ENCODE data around the gene FNDC3B. TPM values are rescaled to one million over a fixed set of nuclear protein-coding genes. Genes with fewer than 3 reads are reported as not detected.

The FNDC3B gene
- total RNA-seq, 1 experiment from 2014 or later, result 48.6 TPM

- Histone ChIP-seq H4K20me1 (ENCODE audit: low read length) (no peaks in the 10 kb centered on the region), H3K4me2 (ENCODE audit: low read length) (no peak overlapping the region)
These were observed 80.0 kb downstream of the FNDC3B start for GRCh38 chr3:172119266-172119969.

DNA sequence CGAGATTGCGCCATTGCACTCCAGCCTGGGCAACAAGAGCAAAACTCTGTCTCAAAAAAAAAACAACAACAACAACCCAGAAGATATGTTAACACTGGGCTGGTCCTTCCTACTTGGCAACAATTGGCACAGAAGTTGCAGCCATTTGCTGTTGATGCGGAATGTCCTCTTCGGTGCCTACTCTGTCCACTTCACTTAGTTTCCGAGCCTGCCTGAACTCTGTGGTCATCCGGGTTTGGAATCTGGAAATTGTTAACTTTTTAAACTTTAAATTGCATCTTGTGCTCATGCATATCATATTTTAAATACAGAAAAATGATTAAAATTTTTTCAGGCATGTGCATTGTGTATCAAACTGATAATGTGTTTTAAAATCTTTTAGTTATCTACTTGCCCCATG is 81.5 kb downstream of the FNDC3B start:
- H3K9me3 ChIP-seq (ENCODE audit: low read length), result no peaks in the 10 kb centered on the region
- peaks cover 9% of the 10 kb centered on the region for H3K4me1 ChIP-seq (ENCODE audit: insufficient read depth, low read length)
- BruUV-seq (replicated peaks), result no TSS peak
- ATAC-seq, result no peak
- no peaks in the 10 kb centered on the region for H3K9me2 ChIP-seq (replicated peaks; ENCODE audit: low read length)
- no peak for DNase-seq
- intact Hi-C loops (cut with micrococcal nuclease), result no loop called here
- no peak overlapping the region for H3K4me3 ChIP-seq (ENCODE audit: low read length)
- H3F3A ChIP-seq (ENCODE audit: low read length, unreplicated experiment), result no peaks in the 10 kb centered on the region
- no peak for TF ChIP-seq CTCF (conservative IDR thresholded peaks at IDR 0.05; ENCODE audit: low read depth, low read length)
- TF ChIP-seq EZH2 (IDR thresholded peaks at IDR 0.05; ENCODE audit: low read length, unreplicated experiment), result no peak
- TF ChIP-seq EZH2phosphoT487 (IDR thresholded peaks at IDR 0.05; ENCODE audit: borderline replicate concordance, low read length), result no peak
- H3K9ac ChIP-seq (ENCODE audit: low read length), result no peak overlapping the region
- no peak overlapping the region for H3K4me2 ChIP-seq (ENCODE audit: low read length)
- POLR2A ChIA-PET (ENCODE audit: unreplicated experiment), result no interaction called here
- no peak overlapping the region for H2AFZ ChIP-seq (ENCODE audit: low read length)
- no peak overlapping the region for H3K27ac ChIP-seq (ENCODE audit: low read length)
- CTCF ChIA-PET, result no interaction called here
- peaks cover 74% of the 10 kb centered on the region for H3K79me2 ChIP-seq (ENCODE audit: low read length)
- no peaks in the 10 kb centered on the region for H4K20me1 ChIP-seq (ENCODE audit: low read length)
- peaks cover 34% of the 10 kb centered on the region for H3K36me3 ChIP-seq (ENCODE audit: low read depth, low read length)
- no peaks in the 10 kb centered on the region for H3K27me3 ChIP-seq (ENCODE audit: low read length)

More at GRCh38 chr3:172119266-172119969, 80.0 kb downstream of the FNDC3B start:
- CTCF ChIA-PET, result no interaction called here
- H3K4me3 ChIP-seq (ENCODE audit: low read length), result no peak overlapping the region
- no TSS peak for BruUV-seq (replicated peaks)
- H3F3A ChIP-seq (ENCODE audit: low read length, unreplicated experiment), result no peaks in the 10 kb centered on the region
- H3K4me1 ChIP-seq (ENCODE audit: insufficient read depth, low read length), result no peaks in the 10 kb centered on the region
- no peaks in the 10 kb centered on the region for H3K9me2 ChIP-seq (replicated peaks; ENCODE audit: low read length)
- TF ChIP-seq CTCF (conservative IDR thresholded peaks at IDR 0.05; ENCODE audit: low read depth, low read length) (no peak), EZH2phosphoT487 (IDR thresholded peaks at IDR 0.05; ENCODE audit: borderline replicate concordance, low read length) (no peak), EZH2 (IDR thresholded peaks at IDR 0.05; ENCODE audit: low read length, unreplicated experiment) (no peak)
- H2AFZ ChIP-seq (ENCODE audit: low read length), result no peak overlapping the region
- H3K27me3 ChIP-seq (ENCODE audit: low read length), result no peaks in the 10 kb centered on the region
- DNase-seq, result no peak
- intact Hi-C loops (cut with micrococcal nuclease), result no loop called here
- no peak for ATAC-seq
- no peak overlapping the region for H3K9ac ChIP-seq (ENCODE audit: low read length)
- peaks cover 60% of the 10 kb centered on the region for H3K79me2 ChIP-seq (ENCODE audit: low read length)
- POLR2A ChIA-PET (ENCODE audit: unreplicated experiment), result interaction anchor here (0.5 kb wide), 1 partner anchor 14 kb away, joined by 3 read pairs; no protein-coding TSS in a partner anchor
- no peaks in the 10 kb centered on the region for H3K9me3 ChIP-seq (ENCODE audit: low read length)
- no peak overlapping the region for H3K27ac ChIP-seq (ENCODE audit: low read length)
- peaks cover 35% of the 10 kb centered on the region for H3K36me3 ChIP-seq (ENCODE audit: low read depth, low read length)

- BruUV-seq (replicated peaks), result no TSS peak
- H3K36me3 ChIP-seq (ENCODE audit: low read depth, low read length), result peaks cover 29% of the 10 kb centered on the region
- DNase-seq, result no peak
- intact Hi-C loops (cut with micrococcal nuclease), result no loop called here
- CTCF ChIA-PET, result no interaction called here
- no peak overlapping the region for H2AFZ ChIP-seq (ENCODE audit: low read length)
- no peaks in the 10 kb centered on the region for H4K20me1 ChIP-seq (ENCODE audit: low read length)
- H3K4me3 ChIP-seq (ENCODE audit: low read length), result no peak overlapping the region
- no peaks in the 10 kb centered on the region for H3K9me3 ChIP-seq (ENCODE audit: low read length)
- no peaks in the 10 kb centered on the region for H3K9me2 ChIP-seq (replicated peaks; ENCODE audit: low read length)
- TF ChIP-seq CTCF (conservative IDR thresholded peaks at IDR 0.05; ENCODE audit: low read depth, low read length), result no peak
- TF ChIP-seq EZH2 (IDR thresholded peaks at IDR 0.05; ENCODE audit: low read length, unreplicated experiment), result no peak
- no peak for TF ChIP-seq EZH2phosphoT487 (IDR thresholded peaks at IDR 0.05; ENCODE audit: borderline replicate concordance, low read length)
- no peak overlapping the region for H3K27ac ChIP-seq (ENCODE audit: low read length)
- H3F3A ChIP-seq (ENCODE audit: low read length, unreplicated experiment), result no peaks in the 10 kb centered on the region
- no peak overlapping the region for H3K4me2 ChIP-seq (ENCODE audit: low read length)
- no peak overlapping the region for H3K9ac ChIP-seq (ENCODE audit: low read length)
- no peaks in the 10 kb centered on the region for H3K27me3 ChIP-seq (ENCODE audit: low read length)
- ATAC-seq, result no peak
- POLR2A ChIA-PET (ENCODE audit: unreplicated experiment), result no interaction called here
- peaks cover 20% of the 10 kb centered on the region for H3K4me1 ChIP-seq (ENCODE audit: insufficient read depth, low read length)
- H3K79me2 ChIP-seq (ENCODE audit: low read length), result peaks cover 85% of the 10 kb centered on the region
These were observed 82.6 kb downstream of the FNDC3B start for GRCh38 chr3:172121981-172122380.
